HEK293 (cell line): Measurements from ENCODE around the gene ARHGAP42.

ENCODE experiments used
- ZBTB21 ChIP-seq: fragments of 450-650 bp; formaldehyde crosslinking; IDR thresholded peaks from 2 replicates; pipeline ENCODE4 v1.5.1; 2017; ENCODE audit warnings: missing biosample characterization, missing genetic modification characterization
- ZNF174 ChIP-seq: fragments of 450-650 bp; formaldehyde crosslinking; IDR thresholded peaks from 2 replicates; pipeline ENCODE4 v1.5.0; 2017; ENCODE audit warnings: missing biosample characterization, mild to moderate bottlenecking, missing genetic modification characterization
- ZNF335 ChIP-seq: fragments of 450-650 bp; formaldehyde crosslinking; conservative IDR thresholded peaks from 2 replicates; pipeline ENCODE4 v1.5.1; 2016; ENCODE audit warnings: missing biosample characterization, missing genetic modification characterization
- ZNF433 ChIP-seq: fragments of 450-650 bp; formaldehyde crosslinking; IDR thresholded peaks from 2 replicates; pipeline ENCODE4 v1.5.1; 2016; ENCODE audit warnings: missing biosample characterization, missing genetic modification characterization, low read depth
- TF ChIP-seq, protein P1 (sequence below): fragments of 450-650 bp; formaldehyde crosslinking; IDR thresholded peaks from 2 replicates; pipeline ENCODE4 v1.5.1; 2016; ENCODE audit warnings: missing biosample characterization, missing genetic modification characterization

DNA sequence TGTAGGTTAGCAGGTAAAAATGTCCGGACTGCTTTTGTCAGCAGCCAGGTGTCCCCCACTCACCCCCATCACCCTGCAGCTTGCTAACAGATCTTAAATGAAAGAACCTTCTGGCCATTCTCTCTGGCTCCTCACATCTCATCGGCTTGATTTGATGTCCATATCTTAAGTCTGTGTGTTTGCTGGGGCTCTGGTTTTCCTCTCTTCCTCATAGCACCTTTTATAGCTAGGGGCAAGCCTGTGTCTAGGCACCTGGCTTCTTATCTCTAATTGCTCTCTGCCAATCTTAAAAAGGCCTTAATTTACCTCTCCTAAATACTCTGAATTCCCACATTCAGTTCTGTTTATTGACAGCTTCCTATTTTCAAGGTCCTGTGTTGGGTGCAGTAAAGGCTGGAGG lies 72.0 kb downstream of the ARHGAP42 start:
- TF ChIP-seq ZBTB21 (tag by site-specific recombination) (no peak), ZNF335 (no peak), ZNF433 (tag by site-specific recombination) (no peak), ZNF174 (tag by site-specific recombination) (no peak)
- TF ChIP-seq, protein P1, sequence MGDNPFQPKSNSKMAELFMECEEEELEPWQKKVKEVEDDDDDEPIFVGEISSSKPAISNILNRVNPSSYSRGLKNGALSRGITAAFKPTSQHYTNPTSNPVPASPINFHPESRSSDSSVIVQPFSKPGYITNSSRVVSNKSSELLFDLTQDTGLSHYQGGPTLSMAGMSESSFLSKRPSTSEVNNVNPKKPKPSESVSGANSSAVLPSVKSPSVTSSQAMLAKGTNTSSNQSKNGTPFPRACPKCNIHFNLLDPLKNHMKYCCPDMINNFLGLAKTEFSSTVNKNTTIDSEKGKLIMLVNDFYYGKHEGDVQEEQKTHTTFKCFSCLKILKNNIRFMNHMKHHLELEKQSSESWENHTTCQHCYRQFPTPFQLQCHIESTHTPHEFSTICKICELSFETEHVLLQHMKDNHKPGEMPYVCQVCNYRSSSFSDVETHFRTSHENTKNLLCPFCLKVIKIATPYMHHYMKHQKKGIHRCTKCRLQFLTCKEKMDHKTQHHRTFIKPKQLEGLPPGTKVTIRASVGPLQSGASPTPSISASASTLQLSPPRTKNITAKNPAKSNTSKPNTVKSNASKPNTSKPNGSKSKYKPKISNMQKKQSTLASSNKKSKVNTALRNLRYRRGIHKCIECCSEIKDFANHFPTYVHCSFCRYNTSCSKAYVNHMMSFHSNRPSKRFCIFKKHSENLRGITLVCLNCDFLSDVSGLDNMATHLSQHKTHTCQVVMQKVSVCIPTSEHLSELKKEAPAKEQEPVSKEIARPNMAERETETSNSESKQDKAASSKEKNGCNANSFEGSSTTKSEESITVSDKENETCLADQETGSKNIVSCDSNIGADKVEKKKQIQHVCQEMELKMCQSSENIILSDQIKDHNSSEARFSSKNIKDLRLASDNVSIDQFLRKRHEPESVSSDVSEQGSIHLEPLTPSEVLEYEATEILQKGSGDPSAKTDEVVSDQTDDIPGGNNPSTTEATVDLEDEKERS (tag by site-specific recombination), result no peak
